Measurements from ENCODE around the gene UTS2B. TPM values are rescaled to one million over a fixed set of nuclear protein-coding genes. Genes with fewer than 3 reads are reported as not detected.

The UTS2B gene
- polyA plus RNA-seq, 1 donor from 2014 or later: 0.46 TPM

DNA sequence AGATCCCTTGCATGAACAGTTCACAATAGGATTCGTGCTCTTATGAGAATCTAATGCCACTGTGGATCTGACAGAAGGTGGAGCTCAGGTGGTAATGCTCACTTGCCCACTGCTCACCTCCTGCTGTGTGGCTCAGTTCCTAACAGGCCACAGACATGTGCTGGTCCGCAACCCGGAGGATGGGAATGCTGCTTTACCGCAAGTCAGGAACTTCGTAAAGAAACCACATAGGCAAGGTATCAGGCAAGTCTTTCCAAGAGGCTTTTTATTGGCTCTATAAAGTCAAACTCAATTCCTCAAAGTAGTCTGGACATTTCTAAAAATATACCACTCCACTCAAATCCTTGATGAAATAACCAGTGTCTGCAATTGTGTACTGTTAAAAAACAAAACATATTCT lies 75.2 kb downstream of the UTS2B start:
- H3K4me3 ChIP-seq (ENCODE audit: low read length): no peak overlapping the region
- H3K9me3 ChIP-seq (ENCODE audit: low read length): no peaks in the 10 kb centered on the region
- no peaks in the 10 kb centered on the region for H3K9me2 ChIP-seq (ENCODE audit: insufficient read depth, low read length)
- H4K20me1 ChIP-seq (ENCODE audit: insufficient read depth): no peaks in the 10 kb centered on the region
- no peaks in the 10 kb centered on the region for H3K27me3 ChIP-seq (ENCODE audit: insufficient read depth, low read depth, low read length)
- H3K9ac ChIP-seq (ENCODE audit: low read length): no peak overlapping the region
- no peak overlapping the region for H3K4me2 ChIP-seq (ENCODE audit: low read length)
- TF ChIP-seq TAF1 (IDR thresholded peaks at IDR 0.05; ENCODE audit: low read depth): no peak
- no peak for TF ChIP-seq POLR2AphosphoS5 (IDR thresholded peaks at IDR 0.05)
- no peak for TF ChIP-seq EP300 (conservative IDR thresholded peaks at IDR 0.05; ENCODE audit: poor library complexity, severe bottlenecking)
- no peak for TF ChIP-seq REST (IDR thresholded peaks at IDR 0.05; ENCODE audit: borderline replicate concordance)
- no peak for TF ChIP-seq MXI1 (conservative IDR thresholded peaks at IDR 0.05; ENCODE audit: poor library complexity, severe bottlenecking)
- no peak for TF ChIP-seq CTCF (IDR thresholded peaks at IDR 0.05; ENCODE audit: poor library complexity, severe bottlenecking)
- TF ChIP-seq RAD21 (conservative IDR thresholded peaks at IDR 0.05): no peak
- H2AFZ ChIP-seq (ENCODE audit: low read depth, low read length): no peak overlapping the region
- H3F3A ChIP-seq (ENCODE audit: insufficient read depth, low read length, poor library complexity, severe bottlenecking): no peaks in the 10 kb centered on the region
- H3K79me2 ChIP-seq (replicated peaks; ENCODE audit: insufficient read depth, low read length): no peaks in the 10 kb centered on the region
- no peaks in the 10 kb centered on the region for H3K36me3 ChIP-seq (ENCODE audit: insufficient read depth, low read length)
- H3K27ac ChIP-seq (ENCODE audit: low read length): no peak overlapping the region

DNA sequence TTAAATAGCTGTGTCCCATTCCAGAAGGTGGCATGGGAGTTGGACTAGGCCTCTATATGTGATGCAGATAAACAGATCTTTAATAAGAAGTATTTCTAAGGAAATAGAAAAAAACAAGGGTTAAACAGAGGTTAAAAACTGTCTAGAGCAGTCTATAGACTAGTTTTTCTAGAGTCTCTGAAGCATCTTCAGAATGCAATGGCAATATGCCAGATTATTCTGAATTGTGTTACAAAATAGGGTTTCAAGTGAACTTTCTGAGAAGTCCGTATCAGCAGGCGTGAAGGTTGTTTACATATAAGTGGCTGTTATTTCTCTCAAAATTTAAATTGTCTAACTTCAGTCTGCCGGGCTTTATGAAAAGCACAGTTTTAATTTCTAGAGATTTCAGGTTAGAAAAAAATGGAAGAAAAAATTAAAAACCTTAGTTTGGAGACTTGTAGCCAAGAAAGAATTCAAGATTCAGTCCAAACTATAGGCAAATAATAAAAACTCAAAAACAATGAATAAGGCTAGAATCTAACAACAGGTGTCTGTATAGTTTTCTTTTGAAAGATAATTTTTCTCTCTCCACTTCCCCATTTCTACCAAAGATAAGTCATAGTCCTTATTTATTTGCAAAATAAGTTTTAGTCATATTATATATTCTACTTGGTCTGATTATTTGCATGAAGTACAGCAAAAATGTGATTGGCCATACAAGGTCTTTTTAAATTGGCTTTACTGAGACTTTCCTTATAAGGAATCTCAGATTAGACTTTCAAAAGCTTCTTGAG lies 76.0 kb downstream of the UTS2B start:
- H3K36me3 ChIP-seq (ENCODE audit: insufficient read depth, low read length): no peaks in the 10 kb centered on the region
- H3K4me3 ChIP-seq (ENCODE audit: low read length): no peak overlapping the region
- no peak overlapping the region for H3K4me2 ChIP-seq (ENCODE audit: low read length)
- H3F3A ChIP-seq (ENCODE audit: insufficient read depth, low read length, poor library complexity, severe bottlenecking): no peaks in the 10 kb centered on the region
- no peak overlapping the region for H2AFZ ChIP-seq (ENCODE audit: low read depth, low read length)
- no peaks in the 10 kb centered on the region for H3K9me2 ChIP-seq (ENCODE audit: insufficient read depth, low read length)
- no peaks in the 10 kb centered on the region for H4K20me1 ChIP-seq (ENCODE audit: insufficient read depth)
- no peaks in the 10 kb centered on the region for H3K27me3 ChIP-seq (ENCODE audit: insufficient read depth, low read depth, low read length)
- no peaks in the 10 kb centered on the region for H3K9me3 ChIP-seq (ENCODE audit: low read length)
- no peaks in the 10 kb centered on the region for H3K79me2 ChIP-seq (replicated peaks; ENCODE audit: insufficient read depth, low read length)
- no peak overlapping the region for H3K9ac ChIP-seq (ENCODE audit: low read length)
- H3K27ac ChIP-seq (ENCODE audit: low read length): no peak overlapping the region
- TF ChIP-seq MXI1 (conservative IDR thresholded peaks at IDR 0.05; ENCODE audit: poor library complexity, severe bottlenecking) (no peak), POLR2AphosphoS5 (IDR thresholded peaks at IDR 0.05) (no peak), EZH2 (IDR thresholded peaks at IDR 0.05; ENCODE audit: borderline replicate concordance, insufficient read depth, low read length, poor library complexity, severe bottlenecking) (no peak), TAF1 (IDR thresholded peaks at IDR 0.05; ENCODE audit: low read depth) (no peak), EP300 (conservative IDR thresholded peaks at IDR 0.05; ENCODE audit: poor library complexity, severe bottlenecking) (no peak), SMC3 (conservative IDR thresholded peaks at IDR 0.05; ENCODE audit: poor library complexity) (no peak), CTCF (IDR thresholded peaks at IDR 0.05; ENCODE audit: poor library complexity, severe bottlenecking) (no peak), RAD21 (conservative IDR thresholded peaks at IDR 0.05) (no peak), REST (IDR thresholded peaks at IDR 0.05; ENCODE audit: borderline replicate concordance) (no peak)

Measured in neural cell (in vitro differentiated cells).